Measurements from ENCODE around the gene HOXA10. TPM values are rescaled to one million over a fixed set of nuclear protein-coding genes. Genes with fewer than 3 reads are reported as not detected.

HOXA10 gene
- total RNA-seq, 1 experiment from 2014 or later = 78.9 TPM

- DNase-seq (ENCODE audit: low spot score) = peak; percentile 88
Measured at GRCh38 chr7:27168265-27168947, 5.7 kb downstream of the HOXA10 start.

DNA sequence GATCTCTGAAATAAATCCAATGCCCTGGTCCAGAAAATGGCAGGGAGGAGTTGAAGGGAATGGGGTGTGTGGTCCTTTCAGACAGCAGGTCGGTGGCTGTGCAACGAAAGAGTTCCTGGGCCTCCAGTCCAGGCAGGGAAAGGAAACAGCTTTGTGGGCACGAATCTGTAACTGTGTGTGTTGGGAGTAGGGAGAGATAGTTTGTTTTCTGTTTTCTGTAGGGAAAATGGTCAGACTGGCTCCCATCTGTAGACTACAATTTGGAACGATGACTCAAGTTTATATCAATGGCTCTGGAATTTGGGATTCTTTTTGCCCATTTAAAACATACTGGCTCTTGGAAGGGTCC is 6.2 kb downstream of the HOXA10 start:
- DNase-seq (ENCODE audit: low spot score) = peak; percentile 73

GRCh38 chr7:27166531-27167505 is 7.3 kb downstream of the HOXA10 start:
- DNase-seq (ENCODE audit: low spot score) = peak; percentile 72

GRCh38 chr7:27165996-27166530 is 8.1 kb downstream of the HOXA10 start:
- no peak for DNase-seq (ENCODE audit: low spot score)

DNA sequence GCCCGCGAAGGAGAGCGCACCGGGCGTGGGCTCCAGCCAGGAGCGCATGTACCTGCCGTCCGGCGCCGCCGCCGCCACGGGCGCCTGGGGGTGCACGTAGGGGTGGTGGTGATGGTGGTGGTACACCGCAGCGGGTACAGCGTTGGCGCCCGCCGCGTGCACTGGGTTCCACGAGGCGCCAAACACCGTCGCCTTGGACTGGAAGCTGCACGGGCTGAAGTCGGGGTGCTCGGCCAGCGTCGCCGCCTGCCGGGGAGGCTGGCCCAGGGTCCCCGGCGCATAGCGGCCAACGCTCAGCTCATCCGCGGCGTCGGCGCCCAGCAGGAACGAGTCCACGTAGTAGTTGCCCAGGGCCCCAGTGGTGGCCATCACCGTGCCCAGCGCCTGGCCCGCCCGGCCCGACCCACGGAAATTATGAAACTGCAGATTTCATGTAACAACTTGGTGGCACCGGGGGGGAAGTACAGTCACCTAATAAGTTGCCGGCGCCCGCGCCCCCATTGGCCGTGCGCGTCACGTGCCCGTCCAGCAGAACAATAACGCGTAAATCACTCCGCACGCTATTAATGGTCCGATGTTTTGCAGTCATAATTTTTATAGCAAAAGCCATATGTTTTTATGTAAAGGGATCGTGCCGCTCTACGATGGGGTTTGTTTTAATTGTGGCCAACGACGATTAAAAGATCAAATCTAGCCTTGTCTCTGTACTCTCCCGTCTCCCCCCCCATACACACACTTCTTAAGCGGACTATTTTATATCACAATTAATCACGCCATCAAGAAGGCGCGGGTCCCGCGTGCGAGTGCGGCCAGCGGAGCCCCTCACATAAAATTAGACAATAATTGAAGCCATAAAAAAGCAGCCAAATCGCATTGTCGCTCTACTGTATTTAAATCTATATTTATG is 8.8 kb downstream of the HOXA10 start, which contains the start of gene HOXA9:
HOXA9 (minus strand) TSS at position 449 of the 907 bp plus-strand sequence; CDS start at position 369, 80 bp downstream.
- peak; percentile 97 for DNase-seq (ENCODE audit: low spot score)

DNA sequence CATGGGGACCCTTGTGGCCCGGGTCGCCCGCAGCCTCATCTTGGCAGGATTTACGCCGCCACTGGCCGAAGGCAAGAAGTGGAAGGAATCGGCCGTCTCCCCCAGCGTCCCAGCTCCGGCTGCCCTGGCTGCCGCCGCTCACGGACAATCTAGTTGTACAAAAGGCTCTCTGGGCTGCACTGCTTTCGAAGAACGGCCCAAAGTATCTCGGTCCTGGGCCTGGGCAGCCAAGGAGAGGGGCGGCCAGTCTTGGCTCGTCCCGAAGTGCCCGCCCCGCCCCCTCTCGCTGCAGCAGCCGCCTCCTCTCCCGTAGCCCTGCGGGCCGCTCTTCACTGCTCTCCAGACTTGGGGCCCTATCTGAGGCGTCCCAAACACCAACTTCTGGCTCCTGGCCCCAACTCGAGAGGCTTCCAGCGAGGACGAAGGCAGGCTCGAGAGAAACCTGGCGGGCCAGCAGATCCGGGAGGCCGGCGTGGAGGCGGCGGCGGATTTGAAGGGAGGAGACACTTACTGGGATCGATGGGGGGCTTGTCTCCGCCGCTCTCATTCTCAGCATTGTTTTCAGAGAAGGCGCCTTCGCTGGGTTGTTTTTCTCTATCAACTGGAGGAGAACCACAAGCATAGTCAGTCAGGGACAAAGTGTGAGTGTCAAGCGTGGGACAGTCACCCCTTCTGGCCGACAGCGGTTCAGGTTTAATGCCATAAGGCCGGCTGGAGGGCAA is 9.6 kb downstream of the HOXA10 start:
- DNase-seq (ENCODE audit: low spot score) = no peak

- DNase-seq (ENCODE audit: low spot score) = no peak
Measured at GRCh38 chr7:27164045-27164366, 10.1 kb downstream of the HOXA10 start.

DNA sequence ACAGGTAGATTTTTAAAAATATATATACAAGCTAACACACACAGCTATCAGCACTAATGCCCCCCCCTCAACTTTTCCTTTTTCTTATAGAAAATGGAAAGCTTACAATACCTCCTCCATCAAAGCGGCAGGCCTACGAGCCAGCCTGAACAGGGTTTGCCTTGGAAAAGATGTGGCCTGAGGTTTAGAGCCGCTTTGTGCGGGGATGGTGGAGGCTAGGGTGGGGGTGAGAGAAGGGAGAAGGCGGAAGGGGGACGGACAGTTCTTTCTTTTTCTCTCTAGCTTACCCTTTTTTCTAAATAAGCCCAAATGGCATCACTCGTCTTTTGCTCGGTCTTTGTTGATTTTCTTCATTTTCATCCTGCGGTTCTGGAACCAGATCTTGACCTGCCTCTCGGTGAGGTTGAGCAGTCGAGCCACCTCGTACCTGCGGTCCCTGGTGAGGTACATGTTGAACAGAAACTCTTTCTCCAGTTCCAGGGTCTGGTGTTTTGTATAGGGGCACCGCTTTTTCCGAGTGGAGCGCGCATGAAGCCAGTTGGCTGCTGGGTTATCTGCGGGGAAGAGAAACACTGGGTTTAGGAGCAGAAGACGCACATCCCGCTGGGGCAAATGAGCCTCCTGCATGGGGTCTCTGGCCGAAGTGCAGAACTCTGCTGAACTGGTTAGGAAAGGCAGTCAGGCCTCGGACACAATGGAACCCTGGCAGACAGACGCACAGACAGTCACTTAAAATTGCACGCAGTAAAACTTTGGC is 10.7 kb downstream of the HOXA10 start:
- no peak for DNase-seq (ENCODE audit: low spot score)

DNA sequence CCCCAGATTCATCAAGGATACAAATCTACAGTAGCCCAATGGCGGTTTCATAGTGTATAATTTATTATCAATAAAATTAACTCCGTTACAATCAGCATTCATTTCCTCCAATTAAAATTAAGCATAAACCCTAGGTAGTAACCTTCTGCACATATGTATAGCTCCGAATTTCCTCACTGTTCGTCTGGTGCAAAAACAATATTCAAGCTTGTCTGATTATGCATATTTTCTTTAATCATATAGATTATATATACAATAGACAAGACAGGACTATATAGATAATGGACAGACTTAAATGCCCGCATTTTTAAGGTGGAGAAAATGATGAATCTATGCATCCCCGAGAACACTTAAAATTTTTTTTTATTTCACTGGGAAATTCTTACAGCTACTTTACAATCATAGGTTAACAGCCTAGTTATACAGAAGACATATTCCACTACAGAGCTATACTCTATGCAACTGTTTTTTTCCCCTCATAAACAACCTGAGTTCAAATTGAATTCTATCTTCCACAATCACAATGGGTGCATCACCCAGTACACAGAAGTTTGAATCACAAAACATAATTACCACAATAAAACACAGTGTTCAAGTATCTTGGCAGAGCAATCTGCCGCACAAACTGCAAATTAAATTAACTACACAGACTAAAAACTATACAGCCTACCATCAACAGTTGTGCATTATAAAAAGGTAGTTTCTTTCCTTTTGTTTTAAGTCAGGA is 11.4 kb downstream of the HOXA10 start:
- no peak for DNase-seq (ENCODE audit: low spot score)

DNA sequence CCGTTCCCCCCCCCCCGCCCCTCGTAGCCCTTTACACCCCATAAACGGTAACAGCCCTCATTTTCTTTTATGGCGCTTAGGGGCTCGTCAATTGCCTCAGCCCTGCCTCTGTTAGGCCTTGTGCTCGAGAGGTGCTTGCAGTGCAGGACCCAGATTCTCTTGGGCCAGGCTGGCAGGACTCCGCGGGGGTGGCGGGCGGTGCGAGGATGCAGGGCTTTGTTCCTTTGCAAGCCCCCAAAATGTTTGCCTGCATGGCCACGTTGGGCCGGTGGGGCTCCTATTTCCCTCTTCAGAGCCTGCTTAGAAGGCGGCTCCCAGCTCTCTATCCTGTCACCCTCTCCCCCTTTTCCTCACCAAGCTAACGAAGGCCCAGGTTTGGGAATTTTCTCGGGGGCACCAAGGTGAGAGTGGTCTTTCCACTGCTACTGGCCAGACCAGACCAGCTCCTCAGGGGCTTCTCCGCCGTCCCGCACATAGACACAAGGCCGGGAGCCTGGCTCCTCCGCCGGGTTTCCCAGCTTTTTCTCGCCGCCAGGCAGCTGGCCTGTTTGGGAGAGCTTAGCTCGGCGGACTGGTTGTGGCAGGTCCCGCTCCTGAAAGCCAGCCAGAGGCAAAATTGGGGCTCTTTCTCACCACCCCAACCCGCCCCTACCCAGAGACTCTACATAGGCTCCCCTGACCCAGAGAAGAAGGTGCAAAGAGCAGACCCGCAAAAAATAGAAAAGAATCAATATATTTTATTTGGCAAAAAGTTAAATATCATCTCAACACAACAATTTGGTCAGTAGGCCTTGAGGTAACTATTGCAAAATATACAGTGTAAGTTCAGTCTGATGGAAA is 12.2 kb downstream of the HOXA10 start:
- DNase-seq (ENCODE audit: low spot score) = no peak

- no peak for DNase-seq (ENCODE audit: low spot score)
Measured at GRCh38 chr7:27161214-27161720, 12.9 kb downstream of the HOXA10 start.

DNA sequence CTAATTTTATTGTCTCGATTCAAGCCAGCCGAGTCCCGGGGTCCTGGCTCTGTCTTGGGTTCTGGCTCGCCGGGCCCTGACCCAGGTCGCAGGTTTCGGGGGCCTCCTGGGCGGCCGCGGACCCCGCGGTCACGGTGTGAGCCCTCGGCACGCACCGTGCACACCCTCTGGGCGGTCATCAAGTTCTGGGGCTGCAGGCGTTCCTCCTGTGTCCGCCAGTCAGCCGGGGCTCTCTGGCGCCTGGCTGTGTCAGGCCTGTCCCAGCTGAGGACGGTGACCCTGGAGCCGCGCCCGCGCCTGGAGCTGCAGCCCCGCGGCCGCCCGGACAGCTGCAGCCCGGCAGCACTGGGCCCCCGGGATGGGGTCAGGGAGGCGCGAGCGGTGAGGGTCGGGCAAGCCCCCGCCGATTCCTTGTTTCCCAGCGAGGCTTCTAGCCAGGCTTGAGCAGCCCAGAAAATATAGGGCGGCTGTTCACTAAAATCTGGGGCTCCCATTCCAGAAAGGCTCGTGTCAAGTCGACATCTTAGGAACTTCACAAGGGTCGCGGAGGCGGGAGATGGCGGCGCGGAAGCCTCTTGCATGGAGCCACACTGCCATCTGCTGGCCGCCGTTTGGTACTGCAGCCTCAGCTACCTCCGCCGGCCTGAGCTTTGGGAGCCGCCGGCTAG is 13.4 kb downstream of the HOXA10 start:
- peak; percentile 93 for DNase-seq (ENCODE audit: low spot score)

GRCh38 chr7:27160145-27160545 is 14.0 kb downstream of the HOXA10 start:
- DNase-seq (ENCODE audit: low spot score) = no peak

- DNase-seq (ENCODE audit: low spot score) = no peak
Measured at GRCh38 chr7:27159266-27160144, 14.6 kb downstream of the HOXA10 start.

GRCh38 chr7:27158436-27159265 is 15.5 kb downstream of the HOXA10 start:
- no peak for DNase-seq (ENCODE audit: low spot score)
